ENCODE results near the gene ZPR1. TPM values are rescaled to one million over a fixed set of nuclear protein-coding genes. Genes with fewer than 3 reads are reported as not detected.
A peak's percentile ranks its signal among the peaks of the same experiment; 100 is the strongest.
"Not testable (repeated sequence)": the region's sequence is repeated elsewhere in the genome, so short reads cannot be mapped to it uniquely, and the experiment has no call there.

The ZPR1 gene
- total RNA-seq, 5 donors from 2014 or later (not counting 1 experiment from before 2014, with no cell fraction given): 57.8 to 113 (median 62.2) TPM

DNA sequence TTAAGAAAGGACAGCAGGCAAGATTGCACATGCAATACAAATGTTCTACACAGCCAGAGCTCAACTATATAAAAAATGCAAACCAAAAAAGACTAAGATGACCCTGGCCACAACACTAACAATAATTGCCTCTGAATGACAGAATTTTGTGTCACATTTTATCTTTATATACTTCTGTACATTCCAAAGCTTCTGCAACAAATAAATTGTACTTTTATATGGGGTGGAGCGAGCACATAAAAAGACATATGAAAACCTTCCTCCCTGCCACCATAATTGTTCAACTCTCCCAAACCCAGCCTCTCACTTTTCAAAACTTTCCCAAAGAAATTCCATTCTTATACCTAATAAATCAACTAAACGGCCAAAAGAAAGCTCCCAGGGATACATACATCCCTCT is 25.7 kb downstream of the ZPR1 start:
- H3K4me3 Mint-ChIP-seq: no peak overlapping the region

DNA sequence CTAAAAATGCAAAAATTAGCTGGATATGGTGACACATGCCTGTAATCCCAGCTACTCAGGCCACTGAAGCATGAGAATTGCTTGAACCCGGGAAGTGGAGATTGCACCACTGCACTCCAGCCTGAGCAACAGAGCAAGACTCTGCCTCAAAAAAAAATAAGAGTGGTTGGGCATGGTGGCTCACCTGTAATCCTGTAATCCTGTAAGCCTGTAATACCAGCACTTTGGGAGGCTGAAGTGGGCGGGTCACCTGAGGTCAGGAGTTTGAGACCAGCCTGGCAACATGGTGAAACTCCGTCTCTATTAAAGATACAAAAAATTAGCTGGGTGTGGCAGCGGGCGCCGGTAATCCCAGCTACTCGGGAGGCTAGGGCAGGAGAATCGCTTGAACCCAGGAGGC is 31.8 kb downstream of the ZPR1 start:
- H3K36me3 ChIP-seq (ENCODE audit: control insufficient read depth in 2 of 2, extremely low read depth in 1 of 2, insufficient read depth in 1 of 2, low read length in 1 of 2): peaks cover 4 to 76% of the 10 kb centered on the region in 2 donors
- H3K27ac ChIP-seq (ENCODE audit: low read length); H3K27me3 Mint-ChIP-seq; H3K9me3 ChIP-seq; H3K9me3 Mint-ChIP-seq; H3K4me3 ChIP-seq (ENCODE audit: control insufficient read depth in 1 of 2, extremely low read depth in 1 of 2, low read length in 1 of 2); H3K4me1 ChIP-seq (ENCODE audit: control insufficient read depth in 1 of 2, extremely low read depth in 1 of 2, insufficient read depth in 2 of 2, low read length in 2 of 2); ATAC-seq (replicated peaks in 1 of 4); CTCF ChIA-PET; DNase-seq; H3K4me3 Mint-ChIP-seq; H3K4me1 Mint-ChIP-seq; POLR2A ChIA-PET; H3K27me3 ChIP-seq (replicated peaks in 1 of 2; ENCODE audit: control insufficient read depth in 2 of 2, extremely low read depth in 1 of 2, insufficient read depth in 2 of 2, low read length in 1 of 2); H3K27ac Mint-ChIP-seq: not testable (repeated sequence)
- 93% methylated on average over 6 of the region's 8 CpGs for WGBS (ENCODE audit: insufficient coverage)
- H3K36me3 Mint-ChIP-seq: peaks cover 56% of the 10 kb centered on the region

More for the DNA sequence above, 25.7 kb downstream of the ZPR1 start:
- Mint-ChIP-seq H3K27ac (no peak overlapping the region), H3K27me3 (no peaks in the 10 kb centered on the region), H3K36me3 (peaks cover 59% of the 10 kb centered on the region), H3K9me3 (no peaks in the 10 kb centered on the region), H3K4me1 (peaks cover 4 to 10% (median 9%) of the 10 kb centered on the region in 3 donors)
- no CpG with 5 or more reads among the region's 2 CpGs for whole genome bisulfite sequencing (ENCODE audit: insufficient coverage)
- Histone ChIP-seq H3K27me3 (replicated peaks in 1 of 2; ENCODE audit: control insufficient read depth in 2 of 2, extremely low read depth in 1 of 2, insufficient read depth in 2 of 2, low read length in 1 of 2) (no peaks in the 10 kb centered on the region), H3K4me1 (ENCODE audit: control insufficient read depth in 1 of 2, extremely low read depth in 1 of 2, insufficient read depth in 2 of 2, low read length in 2 of 2) (no peaks in the 10 kb centered on the region), H3K36me3 (ENCODE audit: control insufficient read depth in 2 of 2, extremely low read depth in 1 of 2, insufficient read depth in 1 of 2, low read length in 1 of 2) (peaks cover 14 to 77% of the 10 kb centered on the region in 2 donors), H3K4me3 (ENCODE audit: control insufficient read depth in 1 of 2, extremely low read depth in 1 of 2, low read length in 1 of 2) (no peak overlapping the region), H3K9me3 (no peaks in the 10 kb centered on the region), H3K27ac (ENCODE audit: low read length) (no peak overlapping the region)
- DNase-seq (no peak), ATAC-seq (replicated peaks in 1 of 4) (no peak)
- ChIA-PET CTCF (no interaction called here), POLR2A (no interaction called here)

DNA sequence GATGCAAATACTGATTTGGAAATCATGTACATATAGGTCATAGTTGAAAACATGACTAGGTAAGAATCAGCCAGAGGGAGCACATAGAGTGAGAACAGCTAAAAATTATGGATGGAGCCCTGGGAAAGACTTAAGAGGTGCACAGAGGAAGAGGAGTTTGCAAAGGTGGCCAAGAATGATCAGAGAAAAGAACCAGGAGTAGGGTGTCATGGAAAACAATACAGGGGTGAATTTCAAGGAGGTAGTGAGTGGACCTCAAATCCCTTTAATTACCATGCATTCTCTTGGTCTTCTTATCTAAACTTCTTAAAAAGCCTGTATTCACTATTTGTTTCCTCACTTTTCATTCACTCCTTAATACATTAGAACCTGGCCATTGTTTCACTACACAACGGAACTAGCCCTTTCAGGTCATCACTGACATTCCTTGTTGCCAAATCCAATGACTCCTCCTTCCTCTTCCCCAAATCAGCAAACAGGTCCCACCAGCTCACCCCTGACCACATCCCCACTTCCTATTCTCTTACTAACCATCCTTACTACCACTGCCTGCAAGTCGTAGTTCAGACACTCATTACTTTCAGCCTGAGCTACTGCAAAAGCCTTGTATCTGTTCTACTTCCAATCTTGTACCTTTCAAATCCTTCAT is 37.6 kb downstream of the ZPR1 start:
- Mint-ChIP-seq H3K27me3 (no peaks in the 10 kb centered on the region), H3K9me3 (no peaks in the 10 kb centered on the region), H3K36me3 (peaks cover 42% of the 10 kb centered on the region), H3K4me1 (no peaks in the 10 kb centered on the region), H3K27ac (no peak overlapping the region), H3K4me3 (no peak overlapping the region)
- H3K36me3 ChIP-seq (ENCODE audit: control insufficient read depth in 2 of 2, extremely low read depth in 1 of 2, insufficient read depth in 1 of 2, low read length in 1 of 2): peaks cover 9 to 71% of the 10 kb centered on the region in 2 donors
- ChIA-PET POLR2A (no interaction called here), CTCF (no interaction called here)
- no peak overlapping the region for H3K27ac ChIP-seq (ENCODE audit: low read length)
- WGBS (ENCODE audit: insufficient coverage): 88% methylated on average over 1 of the region's 2 CpGs
- DNase-seq (no peak), ATAC-seq (replicated peaks in 1 of 4) (no peak)
- H3K27me3 ChIP-seq (replicated peaks in 1 of 2; ENCODE audit: control insufficient read depth in 2 of 2, extremely low read depth in 1 of 2, insufficient read depth in 2 of 2, low read length in 1 of 2): no peaks in the 10 kb centered on the region
- no peak overlapping the region for H3K4me3 ChIP-seq (ENCODE audit: control insufficient read depth in 1 of 2, extremely low read depth in 1 of 2, low read length in 1 of 2)
- no peaks in the 10 kb centered on the region for H3K9me3 ChIP-seq
- H3K4me1 ChIP-seq (ENCODE audit: control insufficient read depth in 1 of 2, extremely low read depth in 1 of 2, insufficient read depth in 2 of 2, low read length in 2 of 2): no peaks in the 10 kb centered on the region

DNA sequence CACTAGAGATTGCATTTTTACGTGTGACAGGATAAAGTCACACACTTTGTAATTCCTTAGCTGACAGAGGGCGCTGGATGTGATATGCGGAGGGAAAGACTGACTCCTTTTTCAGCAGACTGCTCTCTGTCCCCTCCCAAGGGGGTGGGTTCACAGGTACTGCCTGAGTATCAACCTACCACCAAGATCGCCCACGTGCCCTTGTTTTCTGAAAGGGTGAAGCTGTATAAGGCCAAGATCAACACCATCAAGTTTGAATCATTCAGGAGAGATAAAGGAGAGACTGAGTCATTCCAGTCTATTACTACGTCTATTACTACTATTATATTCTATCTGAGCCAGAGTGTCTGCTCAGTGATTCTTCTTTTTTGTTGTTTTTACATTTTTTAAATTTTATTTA is 45.7 kb downstream of the ZPR1 start:
- H3K9me3 Mint-ChIP-seq: no peaks in the 10 kb centered on the region
- WGBS (ENCODE audit: insufficient coverage): 93% methylated on average over 3 of the region's 6 CpGs
- Histone ChIP-seq H3K27ac (ENCODE audit: low read length) (no peak overlapping the region), H3K4me3 (ENCODE audit: control insufficient read depth in 1 of 2, extremely low read depth in 1 of 2, low read length in 1 of 2) (no peak overlapping the region), H3K4me1 (ENCODE audit: control insufficient read depth in 1 of 2, extremely low read depth in 1 of 2, insufficient read depth in 2 of 2, low read length in 2 of 2) (no peaks in the 10 kb centered on the region), H3K27me3 (replicated peaks in 1 of 2; ENCODE audit: control insufficient read depth in 2 of 2, extremely low read depth in 1 of 2, insufficient read depth in 2 of 2, low read length in 1 of 2) (no peaks in the 10 kb centered on the region), H3K36me3 (ENCODE audit: control insufficient read depth in 2 of 2, extremely low read depth in 1 of 2, insufficient read depth in 1 of 2, low read length in 1 of 2) (peaks cover 0 to 10% of the 10 kb centered on the region in 2 donors), H3K9me3 (no peaks in the 10 kb centered on the region)
- CTCF ChIA-PET: no interaction called here
- no peak for ATAC-seq (replicated peaks in 1 of 4)
- H3K27me3 Mint-ChIP-seq: no peaks in the 10 kb centered on the region
- POLR2A ChIA-PET: no interaction called here
- DNase-seq: no peak
- H3K4me3 Mint-ChIP-seq: no peak overlapping the region
- no peaks in the 10 kb centered on the region for H3K4me1 Mint-ChIP-seq
- peaks cover 9% of the 10 kb centered on the region for H3K36me3 Mint-ChIP-seq
- no peak overlapping the region for H3K27ac Mint-ChIP-seq

DNA sequence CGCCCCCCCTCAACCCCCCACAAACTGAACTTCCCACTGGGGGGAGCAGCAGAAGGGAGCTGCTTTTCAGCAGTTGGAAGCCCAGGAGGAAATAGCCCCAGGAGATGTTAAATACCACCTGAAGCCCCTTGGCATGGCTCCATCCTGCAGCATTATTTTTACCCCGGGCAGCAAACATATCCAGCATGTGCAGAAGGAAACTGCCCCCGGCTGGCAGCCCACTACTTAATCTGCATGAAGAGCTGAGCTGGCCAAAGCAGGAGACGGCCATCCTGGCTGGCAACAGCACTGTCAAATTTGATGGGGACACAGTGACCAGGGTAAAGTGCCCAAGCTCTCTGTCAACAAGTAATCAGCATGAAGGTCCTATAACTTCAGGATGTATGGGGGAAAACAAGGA is 47.1 kb downstream of the ZPR1 start:
- Histone ChIP-seq H3K4me1 (ENCODE audit: control insufficient read depth in 1 of 2, extremely low read depth in 1 of 2, insufficient read depth in 2 of 2, low read length in 2 of 2) (no peaks in the 10 kb centered on the region), H3K27me3 (replicated peaks in 1 of 2; ENCODE audit: control insufficient read depth in 2 of 2, extremely low read depth in 1 of 2, insufficient read depth in 2 of 2, low read length in 1 of 2) (no peaks in the 10 kb centered on the region), H3K36me3 (ENCODE audit: control insufficient read depth in 2 of 2, extremely low read depth in 1 of 2, insufficient read depth in 1 of 2, low read length in 1 of 2) (no peaks in the 10 kb centered on the region), H3K9me3 (no peaks in the 10 kb centered on the region), H3K27ac (ENCODE audit: low read length) (no peak overlapping the region), H3K4me3 (ENCODE audit: control insufficient read depth in 1 of 2, extremely low read depth in 1 of 2, low read length in 1 of 2) (no peak overlapping the region)
- H3K4me1 Mint-ChIP-seq: no peaks in the 10 kb centered on the region
- DNase-seq: no peak
- no peak for ATAC-seq (replicated peaks in 1 of 4)
- 78% methylated on average over 3 of the region's 4 CpGs for WGBS (ENCODE audit: insufficient coverage)
- CTCF ChIA-PET: interaction anchor here in 1 of 2 donors (0.6 kb wide), 1 partner anchor 472 kb away, joined by 4 read pairs; no protein-coding TSS in a partner anchor
- no peak overlapping the region for H3K4me3 Mint-ChIP-seq
- H3K9me3 Mint-ChIP-seq: no peaks in the 10 kb centered on the region
- H3K36me3 Mint-ChIP-seq: peaks cover 4% of the 10 kb centered on the region
- POLR2A ChIA-PET: no interaction called here
- no peak overlapping the region for H3K27ac Mint-ChIP-seq
- no peaks in the 10 kb centered on the region for H3K27me3 Mint-ChIP-seq

DNA sequence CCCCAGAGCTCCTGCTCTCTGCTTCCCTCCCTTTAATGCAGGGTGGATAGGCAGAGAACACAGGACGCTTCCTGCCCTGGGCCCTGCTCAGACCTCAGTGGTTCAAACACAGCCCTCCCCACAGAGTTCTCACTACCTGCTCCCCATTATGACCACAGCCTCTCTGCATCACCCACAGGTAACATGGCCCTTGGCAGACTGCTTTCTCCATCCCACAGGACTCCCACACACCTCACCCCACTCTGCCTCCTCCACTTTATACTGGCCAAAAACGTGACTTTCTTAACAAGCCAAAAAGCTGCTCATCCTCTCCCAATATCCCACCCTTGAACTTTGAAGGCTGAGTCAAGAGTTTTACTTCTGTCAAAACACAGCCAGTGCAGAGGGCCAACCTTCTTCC is 48.8 kb downstream of the ZPR1 start:
- no peaks in the 10 kb centered on the region for H3K27me3 Mint-ChIP-seq
- H3K36me3 ChIP-seq (ENCODE audit: control insufficient read depth in 2 of 2, extremely low read depth in 1 of 2, insufficient read depth in 1 of 2, low read length in 1 of 2): no peaks in the 10 kb centered on the region
- ATAC-seq (replicated peaks in 1 of 4) (no peak), DNase-seq (no peak)
- 50% methylated on average over 1 of the region's 2 CpGs for WGBS (ENCODE audit: insufficient coverage)
- no peak overlapping the region for H3K4me3 ChIP-seq (ENCODE audit: control insufficient read depth in 1 of 2, extremely low read depth in 1 of 2, low read length in 1 of 2)
- no peaks in the 10 kb centered on the region for H3K4me1 ChIP-seq (ENCODE audit: control insufficient read depth in 1 of 2, extremely low read depth in 1 of 2, insufficient read depth in 2 of 2, low read length in 2 of 2)
- H3K27ac Mint-ChIP-seq: peak overlapping the region in 1 of 2 donors; percentile 44
- no peaks in the 10 kb centered on the region for H3K9me3 ChIP-seq
- no peaks in the 10 kb centered on the region for H3K36me3 Mint-ChIP-seq
- H3K27ac ChIP-seq (ENCODE audit: low read length): no peak overlapping the region
- no peaks in the 10 kb centered on the region for H3K27me3 ChIP-seq (replicated peaks in 1 of 2; ENCODE audit: control insufficient read depth in 2 of 2, extremely low read depth in 1 of 2, insufficient read depth in 2 of 2, low read length in 1 of 2)
- H3K4me1 Mint-ChIP-seq: no peaks in the 10 kb centered on the region
- POLR2A ChIA-PET: no interaction called here
- H3K9me3 Mint-ChIP-seq: no peaks in the 10 kb centered on the region
- no peak overlapping the region for H3K4me3 Mint-ChIP-seq
- CTCF ChIA-PET: interaction anchor here in 1 of 2 donors (0.5 to 0.6 kb wide), 2 partner anchors 360 to 597 kb away, joined by 3 read pairs; no protein-coding TSS in a partner anchor
